Astrocyte of the cerebellum (primary cell): ENCODE results near the gene NOCT.
"Not testable (repeated sequence)": the region's sequence is repeated elsewhere in the genome, so short reads cannot be mapped to it uniquely, and the experiment has no call there.

Experiments
- DNase-seq: peaks from one replicate; pipeline ENCODE4 v3.0.0-alpha.2; 2011; ENCODE audit warnings: low read depth
- H3K4me3 ChIP-seq: 2 replicates; pipeline ENCODE4 v1.5.1; 2011; ENCODE audit warnings: mild to moderate bottlenecking, low read depth, low read length, moderate library complexity
- in situ Hi-C: cut with HindIII; loops from 2 replicates; pipeline ENCODE4 v1.10.0; 2017; ENCODE audit warnings: low sequenced_read_pairs
- TF ChIP-seq, protein P1 (sequence below): IDR thresholded peaks from 2 replicates; pipeline ENCODE4 v1.5.1; 2012; ENCODE audit warnings: low read length, low read depth, moderate library complexity, mild to moderate bottlenecking; ENCODE audit errors: missing control alignments

NOCT gene

DNA sequence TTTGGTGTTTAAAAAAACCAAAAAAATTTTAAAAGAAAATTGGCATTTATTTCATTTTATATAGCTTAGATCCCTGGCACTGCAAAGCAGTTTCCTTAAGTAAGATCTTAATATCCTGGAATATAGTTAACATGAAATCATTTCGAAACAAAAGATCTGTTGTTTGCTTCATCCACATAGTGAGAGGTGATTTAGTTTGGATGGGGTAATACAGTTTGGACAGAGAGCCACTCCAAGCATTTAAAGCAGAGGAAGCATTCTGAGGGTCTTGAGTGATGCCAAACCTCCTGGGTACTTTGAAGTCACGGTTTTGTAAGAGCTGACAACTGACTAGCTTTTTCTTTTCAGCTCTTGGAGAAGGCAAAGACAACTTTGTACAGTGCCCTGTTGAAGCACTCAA is 28.7 kb downstream of the NOCT start:
- no peak overlapping the region for H3K4me3 ChIP-seq
- DNase-seq: no peak
- TF ChIP-seq, protein P1, sequence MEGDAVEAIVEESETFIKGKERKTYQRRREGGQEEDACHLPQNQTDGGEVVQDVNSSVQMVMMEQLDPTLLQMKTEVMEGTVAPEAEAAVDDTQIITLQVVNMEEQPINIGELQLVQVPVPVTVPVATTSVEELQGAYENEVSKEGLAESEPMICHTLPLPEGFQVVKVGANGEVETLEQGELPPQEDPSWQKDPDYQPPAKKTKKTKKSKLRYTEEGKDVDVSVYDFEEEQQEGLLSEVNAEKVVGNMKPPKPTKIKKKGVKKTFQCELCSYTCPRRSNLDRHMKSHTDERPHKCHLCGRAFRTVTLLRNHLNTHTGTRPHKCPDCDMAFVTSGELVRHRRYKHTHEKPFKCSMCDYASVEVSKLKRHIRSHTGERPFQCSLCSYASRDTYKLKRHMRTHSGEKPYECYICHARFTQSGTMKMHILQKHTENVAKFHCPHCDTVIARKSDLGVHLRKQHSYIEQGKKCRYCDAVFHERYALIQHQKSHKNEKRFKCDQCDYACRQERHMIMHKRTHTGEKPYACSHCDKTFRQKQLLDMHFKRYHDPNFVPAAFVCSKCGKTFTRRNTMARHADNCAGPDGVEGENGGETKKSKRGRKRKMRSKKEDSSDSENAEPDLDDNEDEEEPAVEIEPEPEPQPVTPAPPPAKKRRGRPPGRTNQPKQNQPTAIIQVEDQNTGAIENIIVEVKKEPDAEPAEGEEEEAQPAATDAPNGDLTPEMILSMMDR: no peak
- in situ Hi-C loops: no loop called here

DNA sequence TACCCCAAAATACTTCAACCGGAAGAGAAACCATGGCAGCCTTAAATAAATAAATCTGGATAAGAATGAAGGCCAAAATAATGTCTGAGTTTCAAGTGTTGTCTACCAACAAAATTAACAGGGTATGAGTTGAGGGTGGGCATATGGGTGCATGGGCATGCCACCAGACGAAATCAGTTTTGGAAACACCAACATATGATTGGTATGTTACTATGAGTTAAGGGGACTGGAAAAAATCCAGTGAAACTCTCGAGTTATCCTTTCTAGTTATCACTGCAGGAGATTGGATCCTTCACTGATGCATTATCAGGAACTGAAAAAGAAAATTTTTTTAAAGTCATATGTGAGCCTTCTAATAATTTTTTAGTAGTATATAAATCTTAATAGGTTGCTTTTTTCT is 32.4 kb downstream of the NOCT start:
- TF ChIP-seq, protein P1: no peak
- in situ Hi-C loops: no loop called here
- no peak for DNase-seq
- no peak overlapping the region for H3K4me3 ChIP-seq

DNA sequence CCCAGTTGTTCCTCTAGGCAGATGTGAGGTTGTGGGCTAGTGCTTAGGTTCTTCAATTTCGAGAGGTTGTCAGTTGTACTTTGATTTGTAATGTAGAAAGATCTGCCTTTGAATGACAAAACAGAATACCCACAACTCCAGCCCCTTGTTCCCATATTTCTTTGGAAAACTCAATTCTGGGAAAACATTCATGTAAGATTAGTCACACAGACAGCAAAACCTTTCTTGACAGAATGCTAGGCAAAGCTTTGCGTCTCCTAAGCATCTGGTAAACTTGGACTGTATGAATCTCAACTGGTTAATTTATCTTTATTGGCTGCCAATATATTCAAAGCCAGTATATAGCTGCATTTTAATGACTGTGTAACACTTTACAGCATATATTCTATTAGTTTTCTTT is 34.9 kb downstream of the NOCT start:
- in situ Hi-C loops: no loop called here
- DNase-seq: no peak
- no peak overlapping the region for H3K4me3 ChIP-seq
- TF ChIP-seq, protein P1: no peak

DNA sequence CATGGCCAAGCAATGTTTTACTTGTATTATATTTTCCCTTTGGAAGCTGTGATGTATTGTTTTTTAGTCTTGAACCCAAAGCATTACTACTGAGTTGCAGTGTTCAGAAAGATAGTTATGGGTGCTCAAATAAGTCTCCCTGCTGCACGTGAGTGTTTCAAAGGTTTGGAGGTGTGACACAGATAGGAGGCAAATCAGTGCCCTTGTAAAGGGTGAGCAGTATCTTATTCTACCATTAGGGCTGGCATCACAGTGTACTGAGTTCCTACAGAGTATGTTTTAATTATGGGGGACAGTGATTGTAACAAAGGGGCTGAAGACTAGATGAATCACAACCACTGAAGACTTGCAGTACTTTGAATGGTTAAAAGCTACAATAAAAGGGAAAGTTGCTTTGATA is 38.3 kb downstream of the NOCT start:
- no peak for DNase-seq
- in situ Hi-C loops: no loop called here
- TF ChIP-seq, protein P1: no peak
- H3K4me3 ChIP-seq: no peak overlapping the region

DNA sequence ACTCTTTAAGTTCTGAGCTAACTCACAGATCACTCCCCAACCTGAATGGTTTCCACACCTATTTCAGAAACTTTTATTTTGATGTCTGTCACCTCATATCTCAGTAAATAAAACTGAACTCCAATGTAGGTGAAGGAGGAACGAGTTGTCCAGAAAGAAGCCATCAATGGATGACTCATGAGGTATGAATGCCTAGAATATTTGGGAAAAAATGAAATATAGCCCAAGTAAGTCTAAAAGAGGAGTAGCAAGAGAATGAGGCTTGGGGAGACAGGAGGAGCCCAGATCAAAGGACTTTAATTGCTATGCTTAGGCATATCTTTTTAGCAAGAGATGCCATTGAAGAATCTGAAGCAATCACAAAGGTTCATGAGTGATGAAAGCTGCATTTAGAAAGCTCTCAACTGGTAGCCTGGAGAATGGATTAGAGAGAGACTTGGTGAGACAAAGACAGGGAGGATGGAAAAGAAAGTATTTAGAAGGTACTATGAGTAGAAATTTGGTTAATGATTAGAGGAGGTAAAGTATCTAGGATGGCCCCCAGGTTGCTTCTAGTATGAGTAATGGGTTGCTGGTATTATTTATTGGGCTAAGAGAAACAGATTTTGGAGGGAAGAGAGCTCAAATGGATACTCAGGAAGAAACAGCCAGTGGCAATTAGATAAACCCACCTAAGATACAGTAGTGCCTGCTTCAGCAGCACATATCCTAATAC is 39.4 kb downstream of the NOCT start:
- no peak for DNase-seq
- in situ Hi-C loops: no loop called here

DNA sequence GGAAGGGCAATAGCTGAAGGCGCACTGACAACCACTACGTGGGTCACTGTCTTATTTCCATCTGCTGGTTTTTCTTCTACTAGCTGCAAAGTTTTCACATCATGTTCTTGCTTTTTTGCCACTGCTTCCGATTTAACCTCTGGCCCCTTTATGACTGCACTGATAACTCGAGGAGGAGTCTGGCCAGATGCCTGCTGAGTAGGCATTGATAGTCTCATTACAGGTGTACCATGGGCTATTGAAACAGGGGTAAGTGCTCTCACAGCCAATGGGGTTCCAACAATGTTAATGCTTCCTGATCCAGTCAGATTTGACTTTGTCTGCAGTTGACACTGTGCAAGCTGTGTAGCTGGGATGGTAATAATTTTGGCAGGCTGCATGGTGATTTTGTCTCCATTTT is 43.4 kb downstream of the NOCT start:
- H3K4me3 ChIP-seq, DNase-seq, in situ Hi-C loops: not testable (repeated sequence)

More for the DNA sequence above, 39.4 kb downstream of the NOCT start:
- TF ChIP-seq, protein P1: no peak
- no peak overlapping the region for H3K4me3 ChIP-seq

DNA sequence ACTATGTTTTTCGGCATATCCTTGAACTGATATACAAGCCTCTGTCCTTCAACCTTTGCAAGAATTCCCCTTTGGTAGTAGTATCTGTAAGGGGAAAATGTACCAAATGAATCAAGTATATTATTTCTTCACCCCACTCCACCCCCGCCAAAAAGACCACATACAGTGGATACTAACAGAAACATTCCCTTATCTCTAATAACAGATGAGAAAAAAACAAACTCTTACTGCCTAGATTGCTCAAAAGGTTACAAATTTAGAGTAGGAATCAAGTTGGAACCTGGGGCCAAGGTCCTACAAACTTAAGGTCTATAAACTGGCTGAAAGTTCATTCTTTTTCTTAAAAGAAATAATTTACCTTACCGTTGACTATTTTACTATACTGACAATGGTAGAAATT is 45.0 kb downstream of the NOCT start:
- no peak overlapping the region for H3K4me3 ChIP-seq
- in situ Hi-C loops: no loop called here
- TF ChIP-seq, protein P1: no peak
- no peak for DNase-seq
